ENCODE measurements around the gene MYO16. TPM values are rescaled to one million over a fixed set of nuclear protein-coding genes. Genes with fewer than 3 reads are reported as not detected.
"Not testable (repeated sequence)": the region's sequence is repeated elsewhere in the genome, so short reads cannot be mapped to it uniquely, and the experiment has no call there.

MYO16 gene
- total and polyA plus RNA-seq, 4 experiments from 2014 or later: 0.54 to 14.9 (median 6.3) TPM

DNA sequence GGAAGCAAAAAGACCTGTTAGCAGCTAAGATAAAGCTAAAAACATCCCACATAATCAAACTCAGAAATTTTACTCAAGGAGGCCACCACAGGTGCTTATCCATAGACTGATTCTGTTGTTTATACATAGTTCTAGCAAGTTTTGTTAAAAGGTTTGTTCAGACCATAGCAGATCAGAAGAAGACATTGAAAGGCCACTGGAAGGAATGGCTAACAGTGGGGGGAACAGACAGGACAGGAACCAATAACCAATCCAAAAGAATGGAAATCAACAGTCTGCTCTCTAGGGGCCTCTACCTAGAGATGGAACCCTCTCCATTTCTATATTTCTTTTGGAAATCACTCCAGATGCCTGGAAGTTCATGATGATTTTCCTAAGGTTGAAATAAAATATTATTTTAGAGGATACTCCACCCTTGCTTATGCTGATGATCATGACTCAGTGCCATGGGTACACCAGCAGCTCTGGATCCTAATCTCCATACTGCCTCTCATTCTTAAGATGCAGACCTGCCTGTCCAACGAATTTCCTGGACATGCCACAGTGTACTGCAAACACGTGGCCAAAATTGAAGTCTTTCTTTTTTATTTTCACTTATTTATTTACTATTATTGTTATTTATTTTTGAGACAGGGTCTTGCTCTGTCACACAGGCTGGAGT, 260.0 kb downstream of the MYO16 start:
- ChIA-PET CTCF (ENCODE audit: partially characterized antibody) (interaction anchor here (1.0 kb wide), 1 partner anchor 567 kb away, joined by 3 read pairs; no protein-coding TSS in a partner anchor), POLR2A (ENCODE audit: partially characterized antibody) (no interaction called here)
- H3K27me3 ChIP-seq (ENCODE audit: insufficient read depth, low read length): no peaks in the 10 kb centered on the region
- no peak for DNase-seq
- no peaks in the 10 kb centered on the region for H3K4me1 ChIP-seq (ENCODE audit: insufficient read depth, low read length)
- Mint-ChIP-seq H3K4me1 (peaks cover 0 to 3% (median 1%) of the 10 kb centered on the region in 4 donors), H3K4me3 (no peak overlapping the region), H3K9me3 (no peaks in the 10 kb centered on the region), H3K36me3 (peaks cover 0 to 3% of the 10 kb centered on the region in 2 donors), H3K27ac (no peak overlapping the region), H3K27me3 (no peaks in the 10 kb centered on the region)
- no peak overlapping the region for H3K4me3 ChIP-seq (ENCODE audit: low read length in 2 of 2)
- no peaks in the 10 kb centered on the region for H3K9me3 ChIP-seq (ENCODE audit: control insufficient read depth in 1 of 2, low read length in 2 of 2)
- H3K36me3 ChIP-seq (ENCODE audit: insufficient read depth, low read length): no peaks in the 10 kb centered on the region
- no peak overlapping the region for H3K27ac ChIP-seq (ENCODE audit: low read depth, low read length)
- intact Hi-C loops (cut with micrococcal nuclease): no loop called here

DNA sequence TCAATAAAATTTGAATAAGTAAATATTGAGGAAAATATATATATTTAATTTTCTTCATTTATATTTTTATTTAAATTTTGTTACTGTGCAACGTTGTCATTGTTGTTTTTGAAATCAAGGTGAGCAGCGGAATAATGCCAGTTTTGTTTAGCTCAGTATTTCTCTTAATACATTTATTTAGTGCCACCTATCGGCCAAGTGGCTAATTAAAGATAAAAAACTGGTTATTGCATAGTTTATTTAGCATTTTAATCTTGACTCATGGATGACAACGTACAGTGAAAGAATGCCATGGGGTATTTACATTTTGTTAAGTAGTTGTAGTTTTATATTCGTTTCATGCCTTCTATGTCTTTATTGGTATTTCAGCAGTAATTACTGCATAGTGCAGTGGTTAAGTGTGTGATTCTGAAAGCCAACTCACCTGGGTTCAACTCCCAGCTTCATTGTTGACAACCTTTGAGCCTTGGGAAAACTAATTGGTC, 265.9 kb downstream of the MYO16 start:
- H3K27me3 Mint-ChIP-seq: peaks cover 0 to 1% of the 10 kb centered on the region in 2 donors
- Histone ChIP-seq H3K4me1 (ENCODE audit: insufficient read depth, low read length) (peaks cover 8% of the 10 kb centered on the region), H3K9me3 (ENCODE audit: control insufficient read depth in 1 of 2, low read length in 2 of 2) (no peaks in the 10 kb centered on the region), H3K36me3 (ENCODE audit: insufficient read depth, low read length) (no peaks in the 10 kb centered on the region), H3K4me3 (ENCODE audit: low read length in 2 of 2) (no peak overlapping the region), H3K27me3 (ENCODE audit: insufficient read depth, low read length) (no peaks in the 10 kb centered on the region), H3K27ac (ENCODE audit: low read depth, low read length) (no peak overlapping the region)
- no peak overlapping the region for H3K4me3 Mint-ChIP-seq
- ChIA-PET CTCF (ENCODE audit: partially characterized antibody) (interaction anchor here (0.7 to 3.9 kb wide), 25 partner anchors 8 to 721 kb away, joined by 3 to 24 read pairs (median 4); partner anchors contain the start of gene TNFSF13B), POLR2A (ENCODE audit: partially characterized antibody) (interaction anchor here (0.7 kb wide), 1 partner anchor 573 kb away, joined by 4 read pairs; no protein-coding TSS in a partner anchor)
- H3K27ac Mint-ChIP-seq: no peak overlapping the region
- H3K36me3 Mint-ChIP-seq: peaks cover 0 to 4% of the 10 kb centered on the region in 2 donors
- peaks cover 5 to 14% (median 10%) of the 10 kb centered on the region in 4 donors for H3K4me1 Mint-ChIP-seq
- peaks cover 0 to 2% (median 0%) of the 10 kb centered on the region in 8 donors for H3K9me3 Mint-ChIP-seq
- DNase-seq: peak in 4 of 5 donors; percentile 19 to 31 (median 26)
- intact Hi-C loops (cut with micrococcal nuclease): loop anchor here (1.0 to 5.0 kb wide), 5 partner anchors 388 to 719 kb away; no protein-coding TSS in a partner anchor

DNA sequence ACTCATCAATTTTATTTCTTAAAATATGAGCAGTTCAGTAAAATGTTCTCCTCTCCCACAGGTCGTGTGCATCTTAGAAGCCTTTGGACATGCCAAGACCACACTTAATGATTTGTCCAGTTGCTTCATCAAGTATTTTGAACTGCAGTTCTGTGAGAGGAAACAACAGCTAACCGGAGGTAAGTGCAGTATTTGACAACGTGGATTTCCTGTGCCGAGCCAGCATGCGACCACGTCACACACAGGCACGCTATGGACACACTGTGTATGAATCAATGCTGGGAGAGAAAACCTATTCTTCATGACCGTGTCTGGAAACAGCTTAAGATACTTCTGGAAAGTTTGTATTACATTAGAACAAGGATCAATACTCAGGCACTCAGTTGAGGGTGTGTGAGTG, 268.5 kb downstream of the MYO16 start:
- Histone ChIP-seq H3K4me1 (ENCODE audit: insufficient read depth, low read length) (peaks cover 8% of the 10 kb centered on the region), H3K27ac (ENCODE audit: low read depth, low read length) (no peak overlapping the region), H3K9me3 (ENCODE audit: control insufficient read depth in 1 of 2, low read length in 2 of 2) (no peaks in the 10 kb centered on the region), H3K4me3 (ENCODE audit: low read length in 2 of 2) (no peak overlapping the region), H3K27me3 (ENCODE audit: insufficient read depth, low read length) (no peaks in the 10 kb centered on the region), H3K36me3 (ENCODE audit: insufficient read depth, low read length) (no peaks in the 10 kb centered on the region)
- DNase-seq: peak in 1 of 5 donors; percentile 13
- H3K4me3 Mint-ChIP-seq: peak overlapping the region in 2 of 8 donors; percentile 57 to 69
- H3K4me1 Mint-ChIP-seq: peaks cover 5 to 14% (median 9%) of the 10 kb centered on the region in 4 donors
- ChIA-PET POLR2A (ENCODE audit: partially characterized antibody) (no interaction called here), CTCF (ENCODE audit: partially characterized antibody) (interaction anchor here (1.0 to 3.9 kb wide), 5 partner anchors 7 to 720 kb away, joined by 3 to 24 read pairs (median 4); no protein-coding TSS in a partner anchor)
- H3K27me3 Mint-ChIP-seq: peaks cover 0 to 1% of the 10 kb centered on the region in 2 donors
- intact Hi-C loops (cut with micrococcal nuclease): loop anchor here (5.0 kb wide), 1 partner anchor 391 kb away; no protein-coding TSS in a partner anchor
- H3K9me3 Mint-ChIP-seq: peaks cover 0 to 7% (median 3%) of the 10 kb centered on the region in 8 donors
- H3K36me3 Mint-ChIP-seq: peaks cover 4 to 7% of the 10 kb centered on the region in 2 donors
- H3K27ac Mint-ChIP-seq: peak overlapping the region in 2 of 7 donors; percentile 36 to 70

DNA sequence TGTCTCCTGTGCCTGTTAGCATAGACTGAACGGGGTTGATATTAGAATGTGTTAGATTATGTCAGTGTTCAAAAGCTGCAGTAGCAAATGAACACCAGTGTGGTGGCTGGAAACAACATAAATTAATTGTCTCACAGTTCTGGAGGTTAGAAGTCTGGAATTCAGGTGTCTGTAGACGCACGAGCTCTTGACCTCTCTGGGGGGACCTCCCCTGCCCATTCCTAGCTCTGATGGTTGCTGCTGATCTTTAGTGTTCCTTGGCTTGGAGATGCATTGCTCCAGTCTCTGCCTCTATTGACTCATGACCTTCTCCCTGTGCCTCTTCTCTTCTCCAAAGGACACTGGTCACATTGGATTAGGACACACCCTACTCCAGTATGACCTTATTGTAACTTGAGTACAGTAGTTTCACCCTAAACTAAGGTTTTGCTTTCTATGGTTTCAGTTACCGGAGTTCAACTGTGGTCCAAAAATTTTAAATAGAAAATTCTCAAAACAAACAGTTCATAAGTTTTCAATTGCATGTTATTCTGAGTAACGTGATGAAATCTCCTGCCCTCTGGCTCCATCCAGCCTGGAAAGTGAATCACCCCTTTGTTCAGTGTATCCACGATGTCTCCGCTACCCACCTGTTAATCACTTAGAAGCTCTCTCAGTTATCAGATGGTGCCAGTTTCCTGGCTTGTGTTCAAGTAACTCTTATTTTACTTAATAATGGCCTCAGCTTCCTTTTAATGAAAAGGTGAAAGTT, 273.2 kb downstream of the MYO16 start:
- Histone ChIP-seq H3K36me3 (ENCODE audit: insufficient read depth, low read length) (no peaks in the 10 kb centered on the region), H3K27ac (ENCODE audit: low read depth, low read length) (no peak overlapping the region), H3K27me3 (ENCODE audit: insufficient read depth, low read length) (no peaks in the 10 kb centered on the region), H3K4me3 (ENCODE audit: low read length in 2 of 2) (no peak overlapping the region), H3K4me1 (ENCODE audit: insufficient read depth, low read length) (peaks cover 4% of the 10 kb centered on the region), H3K9me3 (ENCODE audit: control insufficient read depth in 1 of 2, low read length in 2 of 2) (no peaks in the 10 kb centered on the region)
- Mint-ChIP-seq H3K36me3 (peaks cover 4 to 7% of the 10 kb centered on the region in 2 donors), H3K4me1 (peaks cover 2 to 8% (median 6%) of the 10 kb centered on the region in 4 donors), H3K27ac (no peak overlapping the region), H3K27me3 (peaks cover 0 to 1% of the 10 kb centered on the region in 2 donors), H3K4me3 (no peak overlapping the region), H3K9me3 (peaks cover 0 to 7% (median 3%) of the 10 kb centered on the region in 8 donors)
- no peak for DNase-seq
- intact Hi-C loops (cut with micrococcal nuclease): no loop called here
- CTCF ChIA-PET (ENCODE audit: partially characterized antibody): interaction anchor here (1.4 kb wide), 1 partner anchor 15 kb away, joined by 4 read pairs; no protein-coding TSS in a partner anchor
- POLR2A ChIA-PET (ENCODE audit: partially characterized antibody): no interaction called here

DNA sequence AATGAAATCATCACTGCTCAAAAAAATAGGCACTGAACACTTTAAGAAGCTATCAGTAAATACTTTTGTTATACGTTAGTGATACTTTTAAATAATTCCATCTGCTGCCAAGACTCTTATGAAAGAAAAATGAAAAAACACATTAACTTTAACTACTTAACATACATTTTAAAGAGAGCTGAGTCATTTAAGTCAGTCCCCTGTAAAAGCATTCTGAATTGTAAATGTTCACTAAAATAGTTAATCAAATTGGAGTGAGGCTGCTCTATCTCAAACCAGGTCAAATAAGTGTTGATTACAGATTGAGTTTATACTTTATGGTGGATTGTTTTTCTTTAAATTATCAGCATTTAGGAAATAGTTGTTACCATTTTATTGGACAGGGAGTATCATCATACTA, 274.2 kb downstream of the MYO16 start:
- intact Hi-C loops (cut with micrococcal nuclease): no loop called here
- H3K4me1 ChIP-seq (ENCODE audit: insufficient read depth, low read length): no peaks in the 10 kb centered on the region
- H3K4me1 Mint-ChIP-seq: no peaks in the 10 kb centered on the region
- H3K9me3 ChIP-seq (ENCODE audit: control insufficient read depth in 1 of 2, low read length in 2 of 2): no peaks in the 10 kb centered on the region
- ChIA-PET POLR2A (ENCODE audit: partially characterized antibody) (no interaction called here), CTCF (ENCODE audit: partially characterized antibody) (interaction anchor here (1.1 kb wide), 1 partner anchor 9 kb away, joined by 3 read pairs; no protein-coding TSS in a partner anchor)
- H3K4me3 Mint-ChIP-seq: no peak overlapping the region
- no peak overlapping the region for H3K27ac ChIP-seq (ENCODE audit: low read depth, low read length)
- no peaks in the 10 kb centered on the region for H3K27me3 ChIP-seq (ENCODE audit: insufficient read depth, low read length)
- H3K4me3 ChIP-seq (ENCODE audit: low read length in 2 of 2): no peak overlapping the region
- no peak overlapping the region for H3K27ac Mint-ChIP-seq
- peaks cover 0 to 1% of the 10 kb centered on the region in 2 donors for H3K27me3 Mint-ChIP-seq
- H3K9me3 Mint-ChIP-seq: peaks cover 0 to 7% (median 3%) of the 10 kb centered on the region in 8 donors
- DNase-seq: no peak
- no peaks in the 10 kb centered on the region for H3K36me3 ChIP-seq (ENCODE audit: insufficient read depth, low read length)
- H3K36me3 Mint-ChIP-seq: peaks cover 4 to 7% of the 10 kb centered on the region in 2 donors

DNA sequence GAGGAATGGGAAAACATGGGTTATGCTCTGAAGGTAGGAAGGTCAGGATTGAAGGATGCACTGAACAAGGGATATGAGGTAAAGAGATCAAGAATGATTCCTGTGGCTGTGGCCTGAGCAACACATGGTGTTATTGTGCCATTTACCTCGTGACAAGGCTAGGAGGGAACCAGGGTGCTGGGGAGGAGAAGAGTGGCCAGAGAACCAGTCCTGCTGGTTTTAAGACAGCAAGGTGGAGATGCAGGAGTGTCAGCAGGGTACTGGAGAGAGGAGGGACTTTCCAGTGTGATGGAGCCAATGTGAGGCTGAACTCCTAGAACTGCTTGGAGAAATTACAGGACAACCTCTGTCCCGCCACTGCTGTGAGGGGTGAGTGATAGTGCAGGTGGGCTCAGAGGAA, 282.4 kb downstream of the MYO16 start:
- Histone ChIP-seq H3K27me3 (ENCODE audit: insufficient read depth, low read length) (no peaks in the 10 kb centered on the region), H3K4me3 (ENCODE audit: low read length in 2 of 2) (no peak overlapping the region), H3K9me3 (ENCODE audit: control insufficient read depth in 1 of 2, low read length in 2 of 2) (no peaks in the 10 kb centered on the region), H3K36me3 (ENCODE audit: insufficient read depth, low read length) (no peaks in the 10 kb centered on the region), H3K27ac (ENCODE audit: low read depth, low read length) (no peak overlapping the region), H3K4me1 (ENCODE audit: insufficient read depth, low read length) (peaks cover 16% of the 10 kb centered on the region)
- POLR2A ChIA-PET (ENCODE audit: partially characterized antibody): no interaction called here
- Mint-ChIP-seq H3K4me3 (no peak overlapping the region), H3K27ac (no peak overlapping the region), H3K27me3 (no peaks in the 10 kb centered on the region), H3K9me3 (peaks cover 0 to 2% (median 0%) of the 10 kb centered on the region in 8 donors), H3K36me3 (no peaks in the 10 kb centered on the region), H3K4me1 (peaks cover 10 to 17% (median 13%) of the 10 kb centered on the region in 4 donors)
- no peak for DNase-seq
- intact Hi-C loops (cut with micrococcal nuclease): no loop called here
- CTCF ChIA-PET (ENCODE audit: partially characterized antibody): no interaction called here

DNA sequence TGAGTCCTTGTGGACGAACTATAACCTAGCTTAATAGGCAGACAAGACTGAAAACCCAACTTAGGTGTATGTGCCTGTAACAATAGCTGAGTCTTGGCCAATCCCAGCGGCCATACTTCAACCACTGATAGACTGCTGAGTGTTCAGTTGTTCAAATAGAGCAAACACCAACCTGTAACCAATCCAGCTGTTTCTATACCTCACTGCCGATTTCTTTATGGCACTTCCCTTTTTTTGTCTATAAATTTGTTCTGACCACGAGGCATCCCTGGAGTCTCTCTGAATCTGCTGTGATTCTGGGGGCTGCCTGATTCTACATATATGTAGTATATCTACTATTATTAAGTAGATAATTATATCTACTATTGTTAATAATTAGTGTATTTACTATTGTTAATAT, 284.3 kb downstream of the MYO16 start:
- CTCF ChIA-PET (ENCODE audit: partially characterized antibody): interaction anchor here (1.1 to 4.3 kb wide), 2 partner anchors 15 to 18 kb away, joined by 3 to 24 read pairs; no protein-coding TSS in a partner anchor
- H3K27me3 Mint-ChIP-seq; H3K4me3 Mint-ChIP-seq; H3K4me3 ChIP-seq (ENCODE audit: low read length in 2 of 2); DNase-seq; H3K36me3 ChIP-seq (ENCODE audit: insufficient read depth, low read length); H3K27ac Mint-ChIP-seq; H3K9me3 Mint-ChIP-seq; H3K9me3 ChIP-seq (ENCODE audit: control insufficient read depth in 1 of 2, low read length in 2 of 2); POLR2A ChIA-PET (ENCODE audit: partially characterized antibody); H3K27me3 ChIP-seq (ENCODE audit: insufficient read depth, low read length); H3K27ac ChIP-seq (ENCODE audit: low read depth, low read length); H3K36me3 Mint-ChIP-seq: not testable (repeated sequence)
- H3K4me1 Mint-ChIP-seq: peaks cover 10 to 17% (median 13%) of the 10 kb centered on the region in 4 donors
- intact Hi-C loops (cut with micrococcal nuclease): loop anchor here (2.0 kb wide), 1 partner anchor 871 kb away; no protein-coding TSS in a partner anchor
- H3K4me1 ChIP-seq (ENCODE audit: insufficient read depth, low read length): peaks cover 16% of the 10 kb centered on the region

All from CD4-positive, alpha-beta memory T cell (primary cell).